Mesothelial cell of epicardium (in vitro differentiated cells): ENCODE results near the gene ARID2. TPM values are rescaled to one million over a fixed set of nuclear protein-coding genes. Genes with fewer than 3 reads are reported as not detected.

Experiments used
- DNase-seq, 2 experiments: peaks; one replicate each; pipeline ENCODE4 v3.0.0; 2021; ENCODE audit warnings: low spot score in 2 of 2; ENCODE audit not compliant: unreplicated experiment in 2 of 2
- H3K27ac Mint-ChIP-seq: 2 replicates; pipeline ENCODE4 v1.8.0; 2021; ENCODE audit warnings: mixed read lengths
- H3K27me3 Mint-ChIP-seq: 2 replicates; pipeline ENCODE4 v1.8.0; 2021; ENCODE audit warnings: low read depth, mixed read lengths
- H3K36me3 Mint-ChIP-seq: 2 replicates; pipeline ENCODE4 v1.8.0; 2021; ENCODE audit warnings: mixed read lengths
- H3K4me1 Mint-ChIP-seq: 2 replicates; pipeline ENCODE4 v1.8.0; 2021; ENCODE audit warnings: mixed read lengths
- H3K4me3 Mint-ChIP-seq: 2 replicates; pipeline ENCODE4 v1.8.0; 2021; ENCODE audit warnings: mild to moderate bottlenecking, moderate library complexity, mixed read lengths
- H3K9me3 Mint-ChIP-seq: 2 replicates; pipeline ENCODE4 v1.8.0; 2021; ENCODE audit warnings: mixed read lengths
- CTCF ChIP-seq: fragments of 200-600 bp; sonication (generic); IDR thresholded peaks from one replicate; pipeline ENCODE4 v1.5.0; 2021; ENCODE audit warnings: antibody characterized with exemption; ENCODE audit not compliant: unreplicated experiment
- total RNA-seq: library from RNA; stranded (reverse); gene quantifications from 3 replicates; pipeline ENCODE4 v1.2.1, GENCODE V29; 2021

ARID2 gene
- total RNA-seq, 1 donor from 2014 or later: 67.1 TPM

GRCh38 chr12:45849289-45849688, 119.8 kb downstream of the ARID2 start:
- Mint-ChIP-seq H3K4me1 (no peaks in the 10 kb centered on the region), H3K4me3 (no peak overlapping the region), H3K27me3 (no peaks in the 10 kb centered on the region), H3K27ac (no peak overlapping the region), H3K9me3 (no peaks in the 10 kb centered on the region), H3K36me3 (peaks cover 40% of the 10 kb centered on the region)
- TF ChIP-seq CTCF: no peak
- no peak for DNase-seq

- no peak overlapping the region for H3K27ac Mint-ChIP-seq
- H3K4me1 Mint-ChIP-seq: no peaks in the 10 kb centered on the region
- no peak overlapping the region for H3K4me3 Mint-ChIP-seq
- H3K36me3 Mint-ChIP-seq: peaks cover 44% of the 10 kb centered on the region
- no peak for DNase-seq
- H3K9me3 Mint-ChIP-seq: no peaks in the 10 kb centered on the region
- H3K27me3 Mint-ChIP-seq: no peaks in the 10 kb centered on the region
- no peak for TF ChIP-seq CTCF
These were observed 120.8 kb downstream of the ARID2 start for GRCh38 chr12:45850302-45850701.

- TF ChIP-seq CTCF: no peak
- Mint-ChIP-seq H3K36me3 (peaks cover 44% of the 10 kb centered on the region), H3K4me3 (no peak overlapping the region)
These were observed 123.0 kb downstream of the ARID2 start for GRCh38 chr12:45852508-45852907.

GRCh38 chr12:45853550-45853949, 124.0 kb downstream of the ARID2 start:
- Mint-ChIP-seq H3K4me1 (no peaks in the 10 kb centered on the region), H3K4me3 (no peak overlapping the region), H3K36me3 (peaks cover 47% of the 10 kb centered on the region), H3K27me3 (no peaks in the 10 kb centered on the region), H3K27ac (no peak overlapping the region), H3K9me3 (no peaks in the 10 kb centered on the region)
- no peak for TF ChIP-seq CTCF
- no peak for DNase-seq

More at GRCh38 chr12:45852508-45852907, 123.0 kb downstream of the ARID2 start:
- no peak overlapping the region for H3K27ac Mint-ChIP-seq
- DNase-seq: no peak
- no peaks in the 10 kb centered on the region for H3K27me3 Mint-ChIP-seq
- no peaks in the 10 kb centered on the region for H3K9me3 Mint-ChIP-seq
- no peaks in the 10 kb centered on the region for H3K4me1 Mint-ChIP-seq

- Mint-ChIP-seq H3K4me3 (no peak overlapping the region), H3K9me3 (no peaks in the 10 kb centered on the region), H3K4me1 (no peaks in the 10 kb centered on the region), H3K27ac (no peak overlapping the region), H3K27me3 (no peaks in the 10 kb centered on the region), H3K36me3 (peaks cover 31% of the 10 kb centered on the region)
- TF ChIP-seq CTCF: no peak
- no peak for DNase-seq
These were observed 133.8 kb downstream of the ARID2 start for GRCh38 chr12:45863332-45863731.

- Mint-ChIP-seq H3K9me3 (no peaks in the 10 kb centered on the region), H3K4me3 (no peak overlapping the region), H3K27me3 (no peaks in the 10 kb centered on the region), H3K27ac (no peak overlapping the region), H3K4me1 (no peaks in the 10 kb centered on the region), H3K36me3 (peaks cover 32% of the 10 kb centered on the region)
- TF ChIP-seq CTCF: no peak
- no peak for DNase-seq
These were observed 136.8 kb downstream of the ARID2 start for GRCh38 chr12:45866299-45866698.
